Prostate gland (tissue), 2 donors: Measurements from ENCODE around the gene EHMT2. TPM values are rescaled to one million over a fixed set of nuclear protein-coding genes. Genes with fewer than 3 reads are reported as not detected.
"Not testable (repeated sequence)": the region's sequence is repeated elsewhere in the genome, so short reads cannot be mapped to it uniquely, and the experiment has no call there.

Experiments used
- DNase-seq: peaks from one replicate; pipeline ENCODE4 v3.0.0-alpha.2; 2019; ENCODE audit warnings: low spot score
- H3K27ac ChIP-seq, 2 donors: fragments of 200-600 bp; sonication (generic); 2 replicates each; pipeline ENCODE4 v1.5.1; 2017 to 2019
- H3K27me3 ChIP-seq: fragments of 200-600 bp; sonication (generic); replicated peaks from 2 replicates; pipeline ENCODE4 v1.5.1; 2019; ENCODE audit not compliant: insufficient read depth
- H3K36me3 ChIP-seq, 2 donors: fragments of 200-600 bp; sonication (generic); 1 replicate in 1 of 2; 2 replicates in 1 of 2; pipeline versions ENCODE4 v1.5.1 to v1.8.1; 2017 to 2019
- H3K4me1 ChIP-seq: fragments of 200-600 bp; sonication (generic); replicated peaks from 2 replicates; pipeline ENCODE4 v1.5.1; 2019
- H3K4me3 ChIP-seq, 2 donors: fragments of 200-600 bp; sonication (generic); 2 replicates each; pipeline ENCODE4 v1.5.1; 2017 to 2019
- H3K9me3 ChIP-seq: fragments of 200-600 bp; sonication (generic); 2 replicates; pipeline ENCODE4 v1.5.1; 2017
- CTCF ChIP-seq, 4 experiments: fragments of 200-600 bp in 2 of 4; fragments of 450-650 bp in 2 of 4; sonication (generic) in 2 of 4; IDR thresholded peaks; 1 replicate in 3 of 4; 2 replicates in 1 of 4; pipeline ENCODE4 v1.5.1; 2016 to 2019; ENCODE audit warnings: antibody characterized with exemption in 4 of 4, mild to moderate bottlenecking in 2 of 4, moderate library complexity in 2 of 4
- POLR2A ChIP-seq: fragments of 450-650 bp; IDR thresholded peaks from one replicate; pipeline ENCODE4 v1.6.1; 2016; ENCODE audit warnings: antibody characterized with exemption, mild to moderate bottlenecking
- POLR2AphosphoS5 ChIP-seq: sonication (generic); formaldehyde crosslinking; IDR thresholded peaks from one replicate; pipeline ENCODE4 v1.6.1; 2017; ENCODE audit warnings: antibody characterized with exemption
- WGBS: methylation state at CpG from one replicate; pipeline ENCODE4 v1.1.5; 2018; 5-methylcytosine and 5-hydroxymethylcytosine counted together
- intact Hi-C: fragments of 100-400 bp; cut with DNase I; formaldehyde crosslinking; loops from one replicate; pipeline ENCODE4 v1.14.2; 2022
- total RNA-seq, 2 donors: library from RNA; depleted of rRNA; stranded (reverse); fragments of >200 nt; gene quantifications; one replicate each; pipeline ENCODE4 v1.1.0, GENCODE V29; 2016

The EHMT2 gene
- total RNA-seq, 2 donors from 2014 or later = 53.6 to 92.8 TPM

- 85% methylated on average over 19 of the region's 19 CpGs for WGBS
- Histone ChIP-seq H3K4me1 (no peaks in the 10 kb centered on the region), H3K36me3 (no peaks in the 10 kb centered on the region), H3K4me3 (no peak overlapping the region), H3K27ac (no peak overlapping the region), H3K27me3 (no peaks in the 10 kb centered on the region), H3K9me3 (no peaks in the 10 kb centered on the region)
- intact Hi-C loops = no loop called here
- no peak for TF ChIP-seq CTCF (IDR thresholded peaks at IDR 0.05)
- TF ChIP-seq POLR2A = no peak
- no peak for TF ChIP-seq POLR2AphosphoS5
- no peak for DNase-seq
Observed at GRCh38 chr6:31933537-31933936, 36.0 kb upstream of the EHMT2 start.

- H3K9me3 ChIP-seq, H3K4me1 ChIP-seq, intact Hi-C loops, H3K36me3 ChIP-seq, DNase-seq, H3K4me3 ChIP-seq, H3K27me3 ChIP-seq, H3K27ac ChIP-seq: not testable (repeated sequence)
- 92% methylated on average over 24 of the region's 32 CpGs for WGBS
Observed at GRCh38 chr6:31932137-31932536, 34.6 kb upstream of the EHMT2 start.

GRCh38 chr6:31930962-31931361 lies 33.5 kb upstream of the EHMT2 start:
- intact Hi-C loops = no loop called here
- TF ChIP-seq POLR2AphosphoS5 (no peak), POLR2A (no peak), CTCF (IDR thresholded peaks at IDR 0.05) (no peak)
- Histone ChIP-seq H3K4me3 (no peak overlapping the region), H3K36me3 (no peaks in the 10 kb centered on the region), H3K9me3 (no peaks in the 10 kb centered on the region), H3K27me3 (no peaks in the 10 kb centered on the region), H3K4me1 (no peaks in the 10 kb centered on the region), H3K27ac (no peak overlapping the region)
- no peak for DNase-seq
- WGBS = 80% methylated on average over 1 of the region's 1 CpG

GRCh38 chr6:31928672-31928939 lies 31.1 kb upstream of the EHMT2 start:
- Histone ChIP-seq H3K27me3 (no peaks in the 10 kb centered on the region), H3K4me1 (no peaks in the 10 kb centered on the region), H3K4me3 (no peak overlapping the region), H3K9me3 (no peaks in the 10 kb centered on the region), H3K36me3 (no peaks in the 10 kb centered on the region), H3K27ac (no peak overlapping the region)
- intact Hi-C loops = no loop called here
- TF ChIP-seq POLR2A (no peak), CTCF (IDR thresholded peaks at IDR 0.05) (no peak), POLR2AphosphoS5 (no peak)
- no peak for DNase-seq
- WGBS = 51% methylated on average over 9 of the region's 9 CpGs

- H3K27me3 ChIP-seq = no peaks in the 10 kb centered on the region
- H3K4me3 ChIP-seq = no peak overlapping the region
- no peak overlapping the region for H3K27ac ChIP-seq
- no peak for DNase-seq
- no peaks in the 10 kb centered on the region for H3K9me3 ChIP-seq
- TF ChIP-seq CTCF (IDR thresholded peaks at IDR 0.05) = no peak
- no peak for TF ChIP-seq POLR2AphosphoS5
- no peak for TF ChIP-seq POLR2A
- intact Hi-C loops = no loop called here
- 81% methylated on average over 11 of the region's 11 CpGs for whole genome bisulfite sequencing
- no peaks in the 10 kb centered on the region for H3K4me1 ChIP-seq
- no peaks in the 10 kb centered on the region for H3K36me3 ChIP-seq
Observed at GRCh38 chr6:31927863-31928671, 30.6 kb upstream of the EHMT2 start.
